ENCODE data around the gene NKAIN2.
"Not testable (repeated sequence)": the region's sequence is repeated elsewhere in the genome, so short reads cannot be mapped to it uniquely, and the experiment has no call there.

The NKAIN2 gene

DNA sequence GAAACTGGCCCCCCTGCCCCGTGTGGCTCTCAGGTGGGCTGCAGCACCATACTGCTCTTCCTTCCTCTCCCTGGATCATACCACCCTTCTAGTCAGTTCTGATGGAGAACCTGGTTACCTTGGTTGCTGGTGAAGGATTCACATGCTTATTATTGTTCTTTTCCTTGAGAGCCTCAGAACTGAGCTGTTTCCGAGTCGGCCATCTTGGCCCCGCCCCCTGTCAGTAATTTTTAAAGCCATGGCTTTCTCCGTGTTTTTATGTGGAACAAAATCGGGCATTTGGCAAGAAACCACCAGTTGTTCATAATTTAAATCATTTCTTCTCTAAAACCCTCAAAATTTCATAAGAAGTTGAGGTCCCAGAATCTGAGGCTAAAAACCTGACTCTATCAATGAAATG, 493.8 kb downstream of the NKAIN2 start:
- Histone ChIP-seq H3K27me3 (replicated peaks; ENCODE audit: insufficient read depth, low read length) (no peaks in the 10 kb centered on the region), H4K20me1 (ENCODE audit: insufficient read depth, low read length) (no peaks in the 10 kb centered on the region), H3K4me3 (ENCODE audit: low read length) (no peak overlapping the region), H2AFZ (ENCODE audit: low read length) (no peak overlapping the region), H3K9ac (ENCODE audit: low read length) (no peak overlapping the region), H3F3A (ENCODE audit: insufficient read depth, low read length) (no peaks in the 10 kb centered on the region), H3K4me2 (ENCODE audit: low read depth, low read length) (no peak overlapping the region), H3K9me3 (replicated peaks; ENCODE audit: insufficient read depth, low read length) (no peaks in the 10 kb centered on the region), H3K9me2 (replicated peaks; ENCODE audit: insufficient read depth, low read length) (no peaks in the 10 kb centered on the region), H3K36me3 (replicated peaks; ENCODE audit: insufficient read depth, low read length) (no peaks in the 10 kb centered on the region), H3K79me2 (ENCODE audit: low read length) (no peaks in the 10 kb centered on the region), H3K4me1 (ENCODE audit: low read length) (no peaks in the 10 kb centered on the region), H3K27ac (ENCODE audit: low read length) (no peak overlapping the region)
- DNase-seq, result no peak
- no peak for TF ChIP-seq EZH2 (optimal IDR thresholded peaks at IDR 0.05; ENCODE audit: low read depth, low read length)
- no peak for TF ChIP-seq EZH2phosphoT487 (IDR thresholded peaks at IDR 0.05; ENCODE audit: low read length)
- TF ChIP-seq, protein P1, sequence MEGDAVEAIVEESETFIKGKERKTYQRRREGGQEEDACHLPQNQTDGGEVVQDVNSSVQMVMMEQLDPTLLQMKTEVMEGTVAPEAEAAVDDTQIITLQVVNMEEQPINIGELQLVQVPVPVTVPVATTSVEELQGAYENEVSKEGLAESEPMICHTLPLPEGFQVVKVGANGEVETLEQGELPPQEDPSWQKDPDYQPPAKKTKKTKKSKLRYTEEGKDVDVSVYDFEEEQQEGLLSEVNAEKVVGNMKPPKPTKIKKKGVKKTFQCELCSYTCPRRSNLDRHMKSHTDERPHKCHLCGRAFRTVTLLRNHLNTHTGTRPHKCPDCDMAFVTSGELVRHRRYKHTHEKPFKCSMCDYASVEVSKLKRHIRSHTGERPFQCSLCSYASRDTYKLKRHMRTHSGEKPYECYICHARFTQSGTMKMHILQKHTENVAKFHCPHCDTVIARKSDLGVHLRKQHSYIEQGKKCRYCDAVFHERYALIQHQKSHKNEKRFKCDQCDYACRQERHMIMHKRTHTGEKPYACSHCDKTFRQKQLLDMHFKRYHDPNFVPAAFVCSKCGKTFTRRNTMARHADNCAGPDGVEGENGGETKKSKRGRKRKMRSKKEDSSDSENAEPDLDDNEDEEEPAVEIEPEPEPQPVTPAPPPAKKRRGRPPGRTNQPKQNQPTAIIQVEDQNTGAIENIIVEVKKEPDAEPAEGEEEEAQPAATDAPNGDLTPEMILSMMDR (IDR thresholded peaks at IDR 0.05; ENCODE audit: low read length), result no peak

DNA sequence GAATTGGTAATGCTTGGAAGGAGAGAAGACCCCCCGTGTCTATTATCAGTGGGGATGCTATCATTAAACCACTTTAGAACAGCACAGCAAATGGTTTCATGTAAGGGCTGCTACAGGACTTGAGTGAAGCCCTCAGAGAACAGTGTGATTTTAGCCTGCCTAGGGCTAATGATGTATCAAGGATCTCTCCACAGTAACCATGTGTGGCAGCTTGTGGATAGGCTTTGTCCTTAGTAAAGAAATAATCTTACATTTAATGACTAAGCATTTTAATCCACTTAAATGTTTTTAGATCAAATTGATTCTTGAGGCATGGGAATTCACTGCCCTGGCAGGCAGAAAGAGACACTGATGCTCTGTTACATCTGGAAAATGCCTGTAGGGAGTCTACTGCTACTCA, 495.1 kb downstream of the NKAIN2 start:
- no peaks in the 10 kb centered on the region for H4K20me1 ChIP-seq (ENCODE audit: insufficient read depth, low read length)
- no peak overlapping the region for H3K9ac ChIP-seq (ENCODE audit: low read length)
- H3F3A ChIP-seq (ENCODE audit: insufficient read depth, low read length), result no peaks in the 10 kb centered on the region

DNA sequence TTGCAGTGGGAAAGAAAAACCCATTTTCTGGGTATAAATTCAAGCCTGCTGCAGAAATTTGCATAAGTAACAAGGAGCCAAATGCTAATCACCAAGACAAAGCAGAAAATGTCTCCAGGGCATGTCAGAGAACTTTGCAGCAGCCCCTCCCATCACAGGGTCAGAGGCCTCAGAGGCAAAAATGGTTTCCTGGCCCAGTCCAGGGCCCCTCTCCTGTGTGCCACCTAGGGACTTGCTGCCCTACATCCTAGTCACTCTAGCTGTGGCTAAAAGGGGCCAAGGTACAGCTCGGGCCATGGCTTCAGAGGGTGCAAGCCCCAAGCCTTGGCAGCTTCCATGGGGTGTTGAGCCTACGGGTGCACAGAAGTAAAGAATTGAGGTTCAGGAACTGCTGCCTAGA, 497.2 kb downstream of the NKAIN2 start:
- not testable (repeated sequence) for H3K9me3 ChIP-seq (replicated peaks; ENCODE audit: insufficient read depth, low read length); H3K27ac ChIP-seq (ENCODE audit: low read length); H3K36me3 ChIP-seq (replicated peaks; ENCODE audit: insufficient read depth, low read length); H3K4me1 ChIP-seq (ENCODE audit: low read length); H4K20me1 ChIP-seq (ENCODE audit: insufficient read depth, low read length); H3F3A ChIP-seq (ENCODE audit: insufficient read depth, low read length); DNase-seq; H3K79me2 ChIP-seq (ENCODE audit: low read length); H3K4me2 ChIP-seq (ENCODE audit: low read depth, low read length); H3K4me3 ChIP-seq (ENCODE audit: low read length); H3K27me3 ChIP-seq (replicated peaks; ENCODE audit: insufficient read depth, low read length); H2AFZ ChIP-seq (ENCODE audit: low read length); H3K9me2 ChIP-seq (replicated peaks; ENCODE audit: insufficient read depth, low read length); H3K9ac ChIP-seq (ENCODE audit: low read length)

More for the DNA sequence above, 495.1 kb downstream of the NKAIN2 start:
- Histone ChIP-seq H3K36me3 (replicated peaks; ENCODE audit: insufficient read depth, low read length) (no peaks in the 10 kb centered on the region), H3K79me2 (ENCODE audit: low read length) (no peaks in the 10 kb centered on the region), H3K4me1 (ENCODE audit: low read length) (no peaks in the 10 kb centered on the region), H3K27ac (ENCODE audit: low read length) (no peak overlapping the region), H3K4me3 (ENCODE audit: low read length) (no peak overlapping the region), H3K27me3 (replicated peaks; ENCODE audit: insufficient read depth, low read length) (no peaks in the 10 kb centered on the region), H3K9me2 (replicated peaks; ENCODE audit: insufficient read depth, low read length) (no peaks in the 10 kb centered on the region), H3K4me2 (ENCODE audit: low read depth, low read length) (no peak overlapping the region), H3K9me3 (replicated peaks; ENCODE audit: insufficient read depth, low read length) (no peaks in the 10 kb centered on the region), H2AFZ (ENCODE audit: low read length) (no peak overlapping the region)
- no peak for DNase-seq
- TF ChIP-seq EZH2phosphoT487 (IDR thresholded peaks at IDR 0.05; ENCODE audit: low read length) (no peak), EZH2 (optimal IDR thresholded peaks at IDR 0.05; ENCODE audit: low read depth, low read length) (no peak)
- TF ChIP-seq, protein P1 (IDR thresholded peaks at IDR 0.05; ENCODE audit: low read length), result no peak

DNA sequence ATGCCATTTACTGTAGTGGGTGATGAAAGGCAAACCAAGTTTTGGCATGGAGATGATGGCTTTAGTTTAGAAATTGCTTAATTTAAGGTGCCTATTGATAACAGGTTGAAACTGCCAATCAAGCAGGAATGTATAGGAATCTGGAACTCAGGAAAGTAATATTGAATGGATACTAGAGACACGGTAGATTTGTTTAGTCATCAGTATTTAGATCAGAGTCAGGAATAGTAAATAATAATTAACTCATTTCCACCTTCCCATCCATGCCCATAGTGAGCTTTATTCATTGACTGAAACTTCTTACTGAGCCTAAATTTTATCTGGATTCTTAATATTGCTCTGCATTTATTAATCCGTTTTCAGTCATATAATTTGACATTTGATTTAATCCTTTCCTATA, 500.3 kb downstream of the NKAIN2 start:
- Histone ChIP-seq H4K20me1 (ENCODE audit: insufficient read depth, low read length) (no peaks in the 10 kb centered on the region), H3K36me3 (replicated peaks; ENCODE audit: insufficient read depth, low read length) (no peaks in the 10 kb centered on the region), H3K9me2 (replicated peaks; ENCODE audit: insufficient read depth, low read length) (no peaks in the 10 kb centered on the region), H3K9ac (ENCODE audit: low read length) (no peak overlapping the region), H2AFZ (ENCODE audit: low read length) (no peak overlapping the region), H3K79me2 (ENCODE audit: low read length) (no peaks in the 10 kb centered on the region), H3K4me2 (ENCODE audit: low read depth, low read length) (no peak overlapping the region), H3K4me3 (ENCODE audit: low read length) (no peak overlapping the region), H3K27me3 (replicated peaks; ENCODE audit: insufficient read depth, low read length) (no peaks in the 10 kb centered on the region), H3K4me1 (ENCODE audit: low read length) (no peaks in the 10 kb centered on the region), H3K9me3 (replicated peaks; ENCODE audit: insufficient read depth, low read length) (no peaks in the 10 kb centered on the region), H3K27ac (ENCODE audit: low read length) (no peak overlapping the region), H3F3A (ENCODE audit: insufficient read depth, low read length) (no peaks in the 10 kb centered on the region)
- TF ChIP-seq, protein P1 (IDR thresholded peaks at IDR 0.05; ENCODE audit: low read length), result no peak
- no peak for TF ChIP-seq EZH2 (optimal IDR thresholded peaks at IDR 0.05; ENCODE audit: low read depth, low read length)
- no peak for TF ChIP-seq EZH2phosphoT487 (IDR thresholded peaks at IDR 0.05; ENCODE audit: low read length)
- DNase-seq, result no peak
